SU-DHL-6 (cell line): ENCODE data around the gene ZNF219.

Source experiments
- CTCF ChIP-seq: fragments of 200-600 bp; sonication (generic); IDR thresholded peaks from one replicate; pipeline ENCODE4 v1.5.1; 2017; ENCODE audit warnings: antibody characterized with exemption, mild to moderate bottlenecking, low read length, moderate library complexity; ENCODE audit not compliant: insufficient read depth, poor library complexity, severe bottlenecking
- EZH2phosphoT487 ChIP-seq: fragments of 200-600 bp; sonication (generic), shearing (Covaris generic); conservative IDR thresholded peaks from 2 replicates; pipeline ENCODE4 v1.6.1; 2018; ENCODE audit warnings: mild to moderate bottlenecking, antibody characterized with exemption, low read length, moderate library complexity, mixed read lengths

- TF ChIP-seq CTCF, result peak; percentile 16
- TF ChIP-seq EZH2phosphoT487, result no peak
These were observed 31.5 kb downstream of the ZNF219 start for GRCh38 chr14:21066882-21067502.
